ENCODE results near the gene PADI4. TPM values are rescaled to one million over a fixed set of nuclear protein-coding genes. Genes with fewer than 3 reads are reported as not detected.

Gene PADI4
- total RNA-seq, 1 experiment from 2014 or later: 7.7 TPM

- no peaks in the 10 kb centered on the region for H3K36me3 ChIP-seq (ENCODE audit: low read depth)
- no peaks in the 10 kb centered on the region for H3K79me2 ChIP-seq (ENCODE audit: low read depth)
- H3K9me3 ChIP-seq (ENCODE audit: insufficient read depth, low read depth): no peaks in the 10 kb centered on the region
- BruUV-seq (replicated peaks): no TSS peak
- no peak overlapping the region for H3K4me2 ChIP-seq
- CTCF ChIA-PET: no interaction called here
- H3K9me2 ChIP-seq (ENCODE audit: insufficient read depth): no peaks in the 10 kb centered on the region
- H3K4me1 ChIP-seq (replicated peaks; ENCODE audit: insufficient read depth): no peaks in the 10 kb centered on the region
- H2AFZ ChIP-seq: no peak overlapping the region
- intact Hi-C loops (cut with micrococcal nuclease; ENCODE audit: unreplicated experiment): no loop called here
- H4K20me1 ChIP-seq (ENCODE audit: insufficient read depth): no peaks in the 10 kb centered on the region
- no peak overlapping the region for H3K4me3 ChIP-seq
- H3K27me3 ChIP-seq (ENCODE audit: insufficient read depth, low read depth): no peaks in the 10 kb centered on the region
- no peaks in the 10 kb centered on the region for H3F3A ChIP-seq (ENCODE audit: insufficient read depth, low read depth)
- DNase-seq: no peak
- POLR2A ChIA-PET (ENCODE audit: unreplicated experiment): no interaction called here
- no peak for TF ChIP-seq CTCF (conservative IDR thresholded peaks at IDR 0.05)
- TF ChIP-seq EZH2 (IDR thresholded peaks at IDR 0.05; ENCODE audit: low read depth): no peak
- H3K27ac ChIP-seq: no peak overlapping the region
These were observed 51.0 kb downstream of the PADI4 start for GRCh38 chr1:17359031-17359430.

- TF ChIP-seq EZH2 (IDR thresholded peaks at IDR 0.05; ENCODE audit: low read depth): no peak
- TF ChIP-seq CTCF (conservative IDR thresholded peaks at IDR 0.05): no peak
- Histone ChIP-seq H3K4me2 (no peak overlapping the region), H3K36me3 (ENCODE audit: low read depth) (no peaks in the 10 kb centered on the region), H3K27me3 (ENCODE audit: insufficient read depth, low read depth) (no peaks in the 10 kb centered on the region), H4K20me1 (ENCODE audit: insufficient read depth) (no peaks in the 10 kb centered on the region), H3K4me1 (replicated peaks; ENCODE audit: insufficient read depth) (no peaks in the 10 kb centered on the region), H3K4me3 (no peak overlapping the region), H3K9me2 (ENCODE audit: insufficient read depth) (no peaks in the 10 kb centered on the region), H3K27ac (no peak overlapping the region), H3K9me3 (ENCODE audit: insufficient read depth, low read depth) (no peaks in the 10 kb centered on the region), H3F3A (ENCODE audit: insufficient read depth, low read depth) (no peaks in the 10 kb centered on the region), H3K79me2 (ENCODE audit: low read depth) (no peaks in the 10 kb centered on the region), H2AFZ (no peak overlapping the region)
- DNase-seq: no peak
- ChIA-PET CTCF (no interaction called here), POLR2A (ENCODE audit: unreplicated experiment) (no interaction called here)
- BruUV-seq (replicated peaks): no TSS peak
- intact Hi-C loops (cut with micrococcal nuclease; ENCODE audit: unreplicated experiment): no loop called here
These were observed 51.8 kb downstream of the PADI4 start for GRCh38 chr1:17359808-17360207.

- H3K4me3 ChIP-seq: no peak overlapping the region
- intact Hi-C loops (cut with micrococcal nuclease; ENCODE audit: unreplicated experiment): no loop called here
- ChIA-PET POLR2A (ENCODE audit: unreplicated experiment) (no interaction called here), CTCF (no interaction called here)
- no peak for TF ChIP-seq EZH2 (IDR thresholded peaks at IDR 0.05; ENCODE audit: low read depth)
- peaks cover 2% of the 10 kb centered on the region; the same call in 1 of the 2 replicates for H3K4me1 ChIP-seq (replicated peaks; ENCODE audit: insufficient read depth)
- no peaks in the 10 kb centered on the region for H3F3A ChIP-seq (ENCODE audit: insufficient read depth, low read depth)
- no peaks in the 10 kb centered on the region for H3K36me3 ChIP-seq (ENCODE audit: low read depth)
- BruUV-seq (replicated peaks): no TSS peak
- no peaks in the 10 kb centered on the region for H4K20me1 ChIP-seq (ENCODE audit: insufficient read depth)
- H3K4me2 ChIP-seq: no peak overlapping the region
- H3K79me2 ChIP-seq (ENCODE audit: low read depth): no peaks in the 10 kb centered on the region
- H2AFZ ChIP-seq: no peak overlapping the region
- H3K27me3 ChIP-seq (ENCODE audit: insufficient read depth, low read depth): no peaks in the 10 kb centered on the region
- DNase-seq: no peak
- no peak overlapping the region for H3K27ac ChIP-seq
- H3K9me2 ChIP-seq (ENCODE audit: insufficient read depth): no peaks in the 10 kb centered on the region
- no peaks in the 10 kb centered on the region for H3K9me3 ChIP-seq (ENCODE audit: insufficient read depth, low read depth)
These were observed 52.4 kb downstream of the PADI4 start for GRCh38 chr1:17360272-17360956.

- Histone ChIP-seq H3K27ac (no peak overlapping the region), H3K36me3 (ENCODE audit: low read depth) (no peaks in the 10 kb centered on the region), H3K27me3 (ENCODE audit: insufficient read depth, low read depth) (no peaks in the 10 kb centered on the region), H3K9me3 (ENCODE audit: insufficient read depth, low read depth) (no peaks in the 10 kb centered on the region), H3K4me3 (no peak overlapping the region), H2AFZ (no peak overlapping the region), H3K9me2 (ENCODE audit: insufficient read depth) (no peaks in the 10 kb centered on the region), H3K4me2 (no peak overlapping the region), H4K20me1 (ENCODE audit: insufficient read depth) (no peaks in the 10 kb centered on the region), H3F3A (ENCODE audit: insufficient read depth, low read depth) (no peaks in the 10 kb centered on the region), H3K79me2 (ENCODE audit: low read depth) (no peaks in the 10 kb centered on the region), H3K4me1 (replicated peaks; ENCODE audit: insufficient read depth) (peaks cover 7% of the 10 kb centered on the region; the same call in 1 of the 2 replicates)
- intact Hi-C loops (cut with micrococcal nuclease; ENCODE audit: unreplicated experiment): no loop called here
- ChIA-PET CTCF (interaction anchor here (0.6 kb wide), 1 partner anchor 16 kb away, joined by 3 read pairs; no protein-coding TSS in a partner anchor), POLR2A (ENCODE audit: unreplicated experiment) (no interaction called here)
- TF ChIP-seq CTCF (conservative IDR thresholded peaks at IDR 0.05) (no peak), EZH2 (IDR thresholded peaks at IDR 0.05; ENCODE audit: low read depth) (no peak)
- no TSS peak for BruUV-seq (replicated peaks)
- no peak for DNase-seq
These were observed 53.7 kb downstream of the PADI4 start for GRCh38 chr1:17361687-17362086.
